ENCODE results near the gene FERMT2.

The FERMT2 gene

DNA sequence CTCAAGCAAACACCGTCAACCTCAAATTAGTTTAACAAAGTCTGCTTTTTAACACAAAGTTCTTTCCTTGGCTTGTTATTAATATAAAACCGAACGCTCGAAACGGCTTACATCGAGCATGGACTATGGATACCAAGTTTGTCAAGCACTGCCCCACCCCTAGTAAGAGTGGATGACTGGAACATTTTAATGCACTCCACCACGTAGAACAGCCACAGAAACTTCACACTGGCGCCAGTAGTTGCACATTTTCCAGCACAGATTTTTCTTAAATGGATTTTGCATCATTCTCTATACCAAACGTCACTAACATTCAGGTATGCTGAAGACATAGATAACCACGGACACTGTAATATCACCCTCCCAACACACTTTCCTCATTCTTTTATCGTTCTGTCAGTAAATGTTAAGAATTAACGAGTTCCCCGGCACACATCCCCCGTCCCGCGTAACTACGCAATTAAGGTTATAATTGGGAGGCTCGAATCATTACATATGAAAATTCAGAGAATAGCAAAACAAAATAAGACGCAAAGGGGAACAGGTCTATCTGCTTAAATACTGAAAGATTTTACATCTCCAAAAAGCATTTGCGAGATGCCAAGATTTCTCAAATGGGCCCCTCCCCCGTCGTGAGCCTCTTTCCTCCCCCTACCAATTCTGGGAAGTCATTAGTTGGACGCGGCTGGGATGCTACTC, 990 bp downstream of the FERMT2 start:
- Histone ChIP-seq H3K27me3 (ENCODE audit: insufficient read depth, low read length, poor library complexity, severe bottlenecking) (no peaks in the 10 kb centered on the region), H3K9me3 (ENCODE audit: insufficient read depth, low read depth, low read length) (no peaks in the 10 kb centered on the region), H4K20me1 (ENCODE audit: insufficient read depth, low read length, poor library complexity, severe bottlenecking) (no peaks in the 10 kb centered on the region), H3F3A (ENCODE audit: low read depth) (no peaks in the 10 kb centered on the region), H3K79me2 (ENCODE audit: insufficient read depth, low read length) (peaks cover 10% of the 10 kb centered on the region; the same call in 1 of the 2 replicates), H2AFZ (ENCODE audit: low read length) (peak overlapping the region; percentile 96), H3K36me3 (ENCODE audit: insufficient read depth, low read length) (no peaks in the 10 kb centered on the region), H3K4me1 (ENCODE audit: insufficient read depth, low read length, poor library complexity, severe bottlenecking) (peaks cover 27% of the 10 kb centered on the region), H3K4me2 (ENCODE audit: low read depth, low read length, poor library complexity, severe bottlenecking) (peak overlapping the region; percentile 82), H3K9me2 (replicated peaks; ENCODE audit: low read depth, low read length) (no peaks in the 10 kb centered on the region), H3K4me3 (ENCODE audit: low read length, poor library complexity, severe bottlenecking) (peak overlapping the region; percentile 85), H3K9ac (ENCODE audit: low read depth, low read length, poor library complexity, severe bottlenecking) (peak overlapping the region; percentile 66)
- TF ChIP-seq EZH2phosphoT487 (IDR thresholded peaks at IDR 0.05; ENCODE audit: borderline replicate concordance): no peak
- TF ChIP-seq, protein P1, sequence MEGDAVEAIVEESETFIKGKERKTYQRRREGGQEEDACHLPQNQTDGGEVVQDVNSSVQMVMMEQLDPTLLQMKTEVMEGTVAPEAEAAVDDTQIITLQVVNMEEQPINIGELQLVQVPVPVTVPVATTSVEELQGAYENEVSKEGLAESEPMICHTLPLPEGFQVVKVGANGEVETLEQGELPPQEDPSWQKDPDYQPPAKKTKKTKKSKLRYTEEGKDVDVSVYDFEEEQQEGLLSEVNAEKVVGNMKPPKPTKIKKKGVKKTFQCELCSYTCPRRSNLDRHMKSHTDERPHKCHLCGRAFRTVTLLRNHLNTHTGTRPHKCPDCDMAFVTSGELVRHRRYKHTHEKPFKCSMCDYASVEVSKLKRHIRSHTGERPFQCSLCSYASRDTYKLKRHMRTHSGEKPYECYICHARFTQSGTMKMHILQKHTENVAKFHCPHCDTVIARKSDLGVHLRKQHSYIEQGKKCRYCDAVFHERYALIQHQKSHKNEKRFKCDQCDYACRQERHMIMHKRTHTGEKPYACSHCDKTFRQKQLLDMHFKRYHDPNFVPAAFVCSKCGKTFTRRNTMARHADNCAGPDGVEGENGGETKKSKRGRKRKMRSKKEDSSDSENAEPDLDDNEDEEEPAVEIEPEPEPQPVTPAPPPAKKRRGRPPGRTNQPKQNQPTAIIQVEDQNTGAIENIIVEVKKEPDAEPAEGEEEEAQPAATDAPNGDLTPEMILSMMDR (conservative IDR thresholded peaks at IDR 0.05; ENCODE audit: low read length): no peak

DNA sequence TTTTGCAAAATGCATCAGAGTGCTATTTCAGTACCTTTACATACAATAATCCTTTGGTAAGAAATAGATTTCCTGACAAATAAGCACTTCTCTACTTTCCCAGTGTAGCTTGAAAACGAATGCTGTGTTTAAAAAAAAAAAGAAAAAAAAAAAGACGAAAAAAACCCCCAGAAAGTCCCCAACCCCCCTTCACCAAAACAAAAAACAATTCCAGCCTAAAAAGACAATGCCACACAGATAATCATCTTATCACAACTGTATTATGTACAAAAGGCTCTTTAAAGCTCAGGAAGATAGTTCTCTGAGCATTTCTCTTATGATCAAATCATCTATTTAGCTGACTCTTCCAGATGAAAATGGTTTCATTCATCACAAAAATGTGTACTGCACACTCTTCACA, 1.6 kb downstream of the FERMT2 start:
- H3K9me2 ChIP-seq (replicated peaks; ENCODE audit: low read depth, low read length): no peaks in the 10 kb centered on the region
- peak overlapping the region; percentile 82 for H3K4me2 ChIP-seq (ENCODE audit: low read depth, low read length, poor library complexity, severe bottlenecking)
- no peaks in the 10 kb centered on the region for H3F3A ChIP-seq (ENCODE audit: low read depth)
- no peak for TF ChIP-seq EZH2phosphoT487 (IDR thresholded peaks at IDR 0.05; ENCODE audit: borderline replicate concordance)
- TF ChIP-seq, protein P1 (conservative IDR thresholded peaks at IDR 0.05; ENCODE audit: low read length): no peak
- H3K36me3 ChIP-seq (ENCODE audit: insufficient read depth, low read length): no peaks in the 10 kb centered on the region
- no peak overlapping the region for H3K9ac ChIP-seq (ENCODE audit: low read depth, low read length, poor library complexity, severe bottlenecking)
- peaks cover 10% of the 10 kb centered on the region; the same call in 1 of the 2 replicates for H3K79me2 ChIP-seq (ENCODE audit: insufficient read depth, low read length)
- H2AFZ ChIP-seq (ENCODE audit: low read length): no peak overlapping the region
- H3K4me1 ChIP-seq (ENCODE audit: insufficient read depth, low read length, poor library complexity, severe bottlenecking): peaks cover 27% of the 10 kb centered on the region
- H3K9me3 ChIP-seq (ENCODE audit: insufficient read depth, low read depth, low read length): no peaks in the 10 kb centered on the region
- H3K4me3 ChIP-seq (ENCODE audit: low read length, poor library complexity, severe bottlenecking): peak overlapping the region; percentile 85
- H4K20me1 ChIP-seq (ENCODE audit: insufficient read depth, low read length, poor library complexity, severe bottlenecking): no peaks in the 10 kb centered on the region
- no peaks in the 10 kb centered on the region for H3K27me3 ChIP-seq (ENCODE audit: insufficient read depth, low read length, poor library complexity, severe bottlenecking)

DNA sequence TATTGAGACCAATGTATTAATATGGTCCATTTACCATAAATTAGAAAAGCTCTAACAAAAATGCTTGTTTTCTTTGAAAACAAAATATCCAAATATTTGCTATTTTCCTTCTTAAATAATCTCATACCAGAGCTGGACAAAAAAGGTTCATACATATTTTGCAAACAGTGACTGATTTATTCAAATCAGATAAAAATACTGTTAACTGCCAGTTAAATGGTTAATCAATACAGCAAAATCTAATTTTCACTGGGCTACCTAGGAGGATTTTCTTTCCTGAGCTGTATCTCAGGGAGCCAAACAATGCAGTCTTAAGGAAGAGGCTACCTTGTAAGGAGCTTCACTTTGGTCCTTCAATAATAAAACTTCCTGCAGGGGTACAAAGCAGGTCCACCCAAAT, 2.0 kb downstream of the FERMT2 start:
- H3K9ac ChIP-seq (ENCODE audit: low read depth, low read length, poor library complexity, severe bottlenecking): no peak overlapping the region
- H3K4me2 ChIP-seq (ENCODE audit: low read depth, low read length, poor library complexity, severe bottlenecking): peak overlapping the region; percentile 82
- peaks cover 27% of the 10 kb centered on the region for H3K4me1 ChIP-seq (ENCODE audit: insufficient read depth, low read length, poor library complexity, severe bottlenecking)
- no peak overlapping the region for H2AFZ ChIP-seq (ENCODE audit: low read length)
- H3K9me3 ChIP-seq (ENCODE audit: insufficient read depth, low read depth, low read length): no peaks in the 10 kb centered on the region
- no peaks in the 10 kb centered on the region for H4K20me1 ChIP-seq (ENCODE audit: insufficient read depth, low read length, poor library complexity, severe bottlenecking)
- TF ChIP-seq, protein P1 (conservative IDR thresholded peaks at IDR 0.05; ENCODE audit: low read length): no peak
- no peak for TF ChIP-seq EZH2phosphoT487 (IDR thresholded peaks at IDR 0.05; ENCODE audit: borderline replicate concordance)
- H3K9me2 ChIP-seq (replicated peaks; ENCODE audit: low read depth, low read length): no peaks in the 10 kb centered on the region
- H3K4me3 ChIP-seq (ENCODE audit: low read length, poor library complexity, severe bottlenecking): peak overlapping the region; percentile 85
- H3K27me3 ChIP-seq (ENCODE audit: insufficient read depth, low read length, poor library complexity, severe bottlenecking): no peaks in the 10 kb centered on the region
- peaks cover 10% of the 10 kb centered on the region; the same call in 1 of the 2 replicates for H3K79me2 ChIP-seq (ENCODE audit: insufficient read depth, low read length)
- H3F3A ChIP-seq (ENCODE audit: low read depth): no peaks in the 10 kb centered on the region
- no peaks in the 10 kb centered on the region for H3K36me3 ChIP-seq (ENCODE audit: insufficient read depth, low read length)
